IPS DF 19.7 (cell line): ENCODE data around the gene IL36B.

Experiments used
- DNase-seq: peaks from one replicate; pipeline ENCODE4 v3.0.0-alpha.2; 2013; ENCODE audit warnings: low read depth, low spot score

The IL36B gene

GRCh38 chr2:113075600-113075999 lies 22.9 kb upstream of the IL36B start:
- no peak for DNase-seq

GRCh38 chr2:113075030-113075429 lies 22.4 kb upstream of the IL36B start:
- DNase-seq: no peak

- DNase-seq: no peak
Measured at GRCh38 chr2:113073325-113073834, 20.7 kb upstream of the IL36B start.

GRCh38 chr2:113072584-113072983 lies 19.9 kb upstream of the IL36B start:
- DNase-seq: no peak

GRCh38 chr2:113070606-113070975 lies 17.9 kb upstream of the IL36B start:
- DNase-seq: no peak

GRCh38 chr2:113069676-113070605 lies 17.3 kb upstream of the IL36B start:
- no peak for DNase-seq

- DNase-seq: no peak
Measured at GRCh38 chr2:113068706-113069485, 16.2 kb upstream of the IL36B start.

GRCh38 chr2:113068249-113068648 lies 15.6 kb upstream of the IL36B start:
- DNase-seq: no peak

GRCh38 chr2:113067681-113068080 lies 15.0 kb upstream of the IL36B start, which contains the start of gene IL1F10:
Gene IL1F10, plus strand, starts transcription at chr2:113067970. Its CDS starts 4,769 bp downstream, at chr2:113072739.
- DNase-seq: no peak

- DNase-seq: no peak
Measured at GRCh38 chr2:113064898-113065297, 12.2 kb upstream of the IL36B start.

- no peak for DNase-seq
Measured at GRCh38 chr2:113064281-113064680, 11.6 kb upstream of the IL36B start.

GRCh38 chr2:113061896-113062770 lies 9.5 kb upstream of the IL36B start:
- DNase-seq: no peak

GRCh38 chr2:113061241-113061640 lies 8.6 kb upstream of the IL36B start:
- no peak for DNase-seq

- DNase-seq: no peak
Measured at GRCh38 chr2:113060796-113061195, 8.1 kb upstream of the IL36B start.

GRCh38 chr2:113060396-113060795 lies 7.7 kb upstream of the IL36B start:
- DNase-seq: no peak

GRCh38 chr2:113058998-113059960 lies 6.6 kb upstream of the IL36B start, which contains the start of gene IL36RN:
Gene IL36RN, plus strand, starts transcription at chr2:113059198. Its CDS starts 241 bp downstream, at chr2:113059439.
- no peak for DNase-seq

GRCh38 chr2:113058411-113058994 lies 5.8 kb upstream of the IL36B start:
- no peak for DNase-seq

GRCh38 chr2:113057117-113057516 lies 4.5 kb upstream of the IL36B start:
- DNase-seq: no peak

GRCh38 chr2:113056521-113056920 lies 3.9 kb upstream of the IL36B start:
- no peak for DNase-seq

- DNase-seq: no peak
Measured at GRCh38 chr2:113054066-113054465, 1.4 kb upstream of the IL36B start.
